Cerebellar cortex (tissue), 1 donor: ENCODE data around the gene HEG1.

Source experiments
- DNase-seq: peaks from one replicate; pipeline ENCODE4 v3.0.0-alpha.2; 2015; ENCODE audit warnings: low spot score

Gene HEG1

DNA sequence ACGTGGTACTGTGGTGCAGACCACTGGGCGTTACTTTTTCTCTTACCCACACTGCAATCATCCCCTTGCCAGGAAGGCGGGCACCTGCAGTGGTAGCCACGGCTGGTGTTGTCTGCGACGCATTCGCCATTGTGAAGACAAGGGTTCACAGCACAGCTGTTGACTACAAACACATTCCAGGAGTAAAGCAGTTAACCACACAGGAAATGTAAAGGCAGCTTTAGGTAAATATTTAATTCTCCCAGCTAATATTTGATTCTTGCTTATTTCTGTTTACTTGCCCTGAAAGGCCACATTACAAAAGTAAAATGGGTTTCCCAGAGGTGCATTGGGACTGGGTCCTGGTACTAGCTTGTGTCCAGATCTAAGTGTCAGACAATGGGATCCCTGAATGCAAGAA is 45.4 kb downstream of the HEG1 start:
- no peak for DNase-seq

DNA sequence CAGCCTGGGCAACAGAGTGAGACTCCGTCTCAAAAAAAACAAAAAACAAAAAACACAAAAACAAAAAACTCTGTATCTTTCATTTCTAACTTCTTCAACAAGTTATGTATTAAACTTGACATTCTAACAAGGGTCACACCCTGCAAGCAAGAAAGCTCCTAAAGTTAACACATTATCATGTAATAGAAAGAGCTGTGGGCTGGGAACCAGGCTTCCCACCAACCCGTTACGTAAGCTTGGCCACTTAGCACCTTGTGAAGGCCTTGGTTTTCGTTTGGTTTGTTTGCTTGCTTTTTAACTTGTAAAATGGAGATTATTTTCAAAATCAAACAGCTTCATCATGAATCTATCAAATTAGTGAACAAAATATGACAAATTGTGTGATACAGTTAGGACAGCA is 47.0 kb downstream of the HEG1 start:
- DNase-seq, result no peak

DNA sequence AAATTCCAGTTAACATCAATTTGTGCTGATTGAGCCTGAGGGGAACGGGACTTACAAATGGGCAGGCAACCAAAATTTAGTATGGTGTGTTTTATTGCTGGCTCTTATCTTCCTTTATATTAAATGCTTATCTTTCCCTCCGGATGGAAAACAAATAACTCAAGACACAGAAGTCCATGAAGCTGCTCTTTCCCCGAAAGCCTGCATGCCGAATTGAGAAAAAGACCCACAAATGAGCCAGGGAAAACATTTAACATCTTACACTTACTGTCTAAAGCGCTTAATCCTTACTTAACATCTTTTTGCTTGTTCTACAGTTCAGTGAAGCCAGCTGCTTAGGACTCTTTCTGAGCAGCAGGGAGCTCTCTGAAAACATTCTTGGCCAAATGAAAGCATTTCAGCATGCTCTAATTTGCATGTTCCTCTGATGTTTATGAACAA is 49.5 kb downstream of the HEG1 start:
- DNase-seq, result no peak

DNA sequence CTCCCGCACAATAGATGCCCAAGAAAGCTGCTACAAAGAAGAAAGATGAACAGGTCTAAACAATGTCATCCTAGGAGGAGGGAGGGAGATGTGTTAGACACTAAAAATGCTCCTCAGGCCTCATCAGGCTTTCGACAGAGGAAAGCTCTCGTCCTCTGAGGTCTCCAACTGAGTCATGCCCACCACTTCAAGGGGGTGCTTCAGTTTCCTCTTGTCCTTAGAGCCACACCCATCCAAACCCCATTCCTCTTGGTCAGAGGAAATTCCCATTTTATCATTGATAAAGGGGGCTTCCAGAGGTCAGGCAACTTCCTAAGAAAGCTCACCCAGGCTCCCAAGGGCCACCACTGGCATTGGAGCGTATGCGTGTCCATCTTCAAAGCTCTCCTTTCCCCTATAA is 50.1 kb downstream of the HEG1 start:
- DNase-seq, result no peak

DNA sequence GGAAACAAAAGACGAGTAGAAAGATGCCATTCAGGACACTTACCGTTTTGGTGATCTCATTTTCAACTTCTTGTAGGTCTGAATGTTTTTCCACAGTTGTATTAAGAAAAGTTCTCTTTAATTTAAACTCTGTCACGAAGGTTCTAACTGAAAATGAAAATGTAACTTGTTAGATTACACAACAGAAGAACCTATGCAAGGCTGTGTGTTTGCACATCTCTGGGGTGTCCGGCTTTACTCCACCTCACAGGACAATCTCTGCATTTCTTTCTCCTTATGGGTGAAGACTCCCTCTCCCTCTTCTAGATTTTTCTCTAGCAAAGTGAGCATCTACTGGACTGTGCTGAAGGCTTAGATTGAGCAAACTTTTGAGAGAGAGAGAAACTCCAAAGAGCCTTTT is 50.6 kb downstream of the HEG1 start:
- no peak for DNase-seq

DNA sequence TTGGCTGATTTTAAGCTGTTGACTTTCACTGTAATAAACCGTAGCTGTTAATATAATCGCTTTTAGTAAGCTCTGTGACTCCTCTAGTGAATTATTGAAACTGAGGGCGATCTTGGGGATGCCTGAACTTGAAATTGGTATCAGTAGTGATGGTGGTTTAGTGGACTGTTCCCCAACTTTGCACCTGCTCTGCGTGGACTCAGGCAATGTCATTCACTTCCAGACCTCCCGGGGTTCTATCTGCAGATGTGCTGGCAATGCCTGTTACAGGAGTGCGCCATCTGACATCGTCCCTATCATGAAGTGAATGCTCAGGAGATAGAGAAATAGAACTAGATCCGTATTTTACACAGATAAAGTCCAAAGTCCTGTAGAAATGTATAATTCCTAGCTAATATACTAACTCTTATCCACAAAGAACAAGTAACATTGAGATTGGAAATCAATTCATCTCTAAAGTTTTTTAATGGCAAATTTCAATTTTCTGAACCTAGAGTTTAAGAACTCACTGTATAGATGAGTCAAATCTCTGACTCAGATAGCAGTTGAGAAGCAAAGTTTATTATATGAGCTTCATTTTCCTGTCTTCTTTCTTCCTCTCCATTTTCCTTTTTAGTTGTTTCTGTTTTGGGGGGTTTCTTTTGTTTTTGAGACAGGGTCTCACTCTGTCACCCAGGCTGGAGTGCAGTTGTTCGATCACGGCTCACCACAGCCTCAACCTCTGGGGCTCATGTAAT is 51.8 kb downstream of the HEG1 start:
- no peak for DNase-seq

DNA sequence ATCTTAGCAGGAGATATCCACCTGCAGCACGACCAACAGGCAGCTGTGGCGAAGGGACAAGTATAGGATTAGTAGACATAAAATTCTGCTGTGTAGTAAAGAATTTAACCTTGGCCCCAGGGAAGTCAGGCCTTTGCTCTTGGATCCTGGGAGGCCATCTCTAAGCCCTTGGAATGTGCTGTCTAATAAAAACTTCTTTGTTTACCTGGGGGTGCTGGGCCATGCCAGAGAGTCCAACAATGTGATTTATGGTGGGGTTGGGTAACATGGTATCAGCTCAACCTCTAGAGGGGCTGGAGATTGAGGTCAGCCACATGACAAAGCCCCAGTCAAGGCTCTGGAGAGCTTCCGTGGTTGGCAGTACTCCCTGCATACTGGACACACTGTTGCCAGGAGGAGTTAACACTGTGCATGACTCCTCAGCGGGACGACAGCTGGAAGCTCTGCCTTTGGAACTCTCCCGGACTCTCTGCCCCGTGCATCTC is 52.4 kb downstream of the HEG1 start:
- no peak for DNase-seq

DNA sequence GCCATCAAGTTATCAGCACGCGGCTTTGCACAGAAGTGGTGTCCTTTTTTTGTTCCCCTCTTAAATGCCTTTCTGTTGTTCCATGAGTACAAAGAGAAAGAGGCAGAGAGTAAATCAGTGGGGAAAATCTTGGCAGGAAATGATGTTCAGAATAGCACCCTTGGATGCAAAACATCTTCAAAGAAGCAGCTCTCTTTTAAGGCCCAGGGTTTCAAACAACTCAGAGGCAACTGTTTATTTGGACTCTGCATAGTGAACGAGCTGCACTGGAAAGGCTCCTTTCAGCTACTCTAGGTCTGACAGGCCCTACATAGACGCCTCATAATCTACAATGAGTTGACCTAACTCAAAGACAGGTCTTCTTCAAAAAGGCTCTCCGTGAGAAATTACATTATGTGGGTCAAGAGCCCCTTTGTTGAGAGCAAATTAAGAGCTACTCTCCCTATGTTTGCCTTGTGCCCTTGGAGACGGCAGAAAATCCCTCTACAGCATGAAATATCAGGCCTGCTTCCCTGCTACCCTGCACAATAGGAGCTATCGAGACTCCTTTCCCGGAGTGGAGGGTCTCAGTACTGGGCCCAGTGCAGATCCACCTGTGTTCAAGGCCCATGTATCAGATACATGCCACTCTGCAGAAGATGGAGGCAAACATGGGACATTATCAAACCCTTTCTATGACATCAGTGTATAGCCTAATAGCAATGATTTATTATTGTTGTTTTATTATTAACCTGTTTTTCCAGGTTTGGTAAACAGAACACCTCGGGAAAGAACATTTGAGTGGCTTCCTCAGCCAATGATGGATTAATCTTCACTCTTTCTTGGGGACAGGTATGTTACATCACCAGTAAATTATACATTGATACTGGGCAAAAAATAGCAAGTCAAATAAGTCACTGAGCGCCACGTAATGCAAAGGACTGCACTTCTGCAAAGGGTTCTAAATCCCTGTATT is 53.1 kb downstream of the HEG1 start:
- no peak for DNase-seq

DNA sequence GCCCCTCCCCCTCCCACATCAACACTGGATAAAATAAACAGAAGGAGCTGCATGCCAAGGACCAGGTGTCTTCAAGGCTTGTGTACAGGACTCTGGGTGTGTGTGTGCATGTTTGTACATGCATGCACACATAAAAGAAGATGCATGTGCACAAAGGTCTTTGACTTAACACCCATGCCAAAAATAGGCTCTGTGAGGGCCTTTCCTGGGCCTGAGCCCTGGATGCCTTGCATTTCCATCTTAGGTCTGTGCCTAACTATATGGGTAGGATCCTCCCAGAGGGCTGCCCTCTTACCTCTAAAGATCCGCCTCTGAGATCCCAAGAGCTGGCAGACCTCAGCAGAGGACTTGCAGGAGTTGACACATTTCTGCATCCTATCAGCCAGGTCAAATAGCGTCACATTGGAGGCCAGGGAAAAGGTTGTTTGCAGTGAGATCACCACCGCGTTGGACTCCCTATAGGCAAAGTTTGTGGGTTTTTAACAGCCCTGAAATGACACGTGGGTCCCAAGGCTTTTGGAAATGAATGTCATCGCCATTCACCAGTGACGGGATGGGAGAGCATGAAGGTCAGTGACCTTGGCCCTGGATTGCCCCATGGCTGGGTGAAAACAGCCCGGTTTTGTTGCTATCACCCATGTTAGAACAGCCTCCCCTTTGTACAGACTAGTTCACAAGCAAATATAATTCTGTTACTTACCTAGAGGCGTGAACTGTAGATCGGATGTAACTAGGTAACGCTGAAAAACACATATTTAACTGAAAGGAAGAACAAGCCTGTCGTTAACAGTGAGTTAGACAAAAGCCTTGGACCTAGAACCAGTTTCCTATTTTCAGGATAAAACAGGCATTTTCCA is 54.0 kb downstream of the HEG1 start:
- no peak for DNase-seq

DNA sequence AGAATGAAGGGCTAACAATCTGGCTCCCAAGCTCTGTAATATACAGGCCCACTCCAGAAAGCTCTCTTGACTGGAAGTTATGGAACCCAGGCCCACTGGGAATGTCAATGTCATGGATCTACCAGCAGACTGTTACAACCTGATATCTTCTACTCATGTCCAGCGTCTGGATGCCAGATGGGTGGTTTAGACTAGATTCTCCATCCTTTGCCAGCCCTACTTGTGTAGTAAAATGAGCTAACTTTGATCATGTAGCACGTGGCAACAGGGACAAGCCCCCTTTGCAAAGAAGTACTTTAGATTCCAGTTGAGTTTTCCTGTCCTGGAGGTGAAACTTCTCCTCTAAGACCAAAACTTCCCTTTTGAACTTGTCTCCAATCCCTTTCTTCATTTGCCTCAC is 55.1 kb downstream of the HEG1 start:
- no peak for DNase-seq

DNA sequence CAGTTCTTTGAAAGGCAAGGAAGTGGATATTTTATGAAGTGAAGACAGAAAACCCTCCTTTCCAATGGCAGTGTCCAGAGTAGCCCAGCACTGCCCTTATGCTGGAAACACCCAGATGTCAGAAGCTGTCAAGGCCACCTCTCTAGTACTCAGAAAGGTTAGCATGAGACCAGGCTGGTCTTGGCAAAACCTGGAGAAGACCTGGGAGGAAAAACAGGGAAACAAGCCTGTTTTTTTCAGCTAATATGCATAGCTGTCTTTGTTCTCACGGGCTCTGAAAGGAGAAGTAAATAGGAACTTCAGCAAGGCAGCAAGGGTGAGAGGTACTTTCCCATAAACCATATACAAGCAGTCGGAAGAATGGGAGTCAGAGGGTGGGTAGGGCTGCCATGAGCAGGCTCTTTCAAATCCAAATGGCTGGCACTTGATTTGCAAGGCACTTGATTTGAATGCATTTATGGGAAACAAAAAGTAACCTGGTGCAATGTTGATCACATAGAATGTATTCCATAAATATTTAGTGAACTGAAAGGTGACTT is 55.8 kb downstream of the HEG1 start:
- DNase-seq, result no peak

DNA sequence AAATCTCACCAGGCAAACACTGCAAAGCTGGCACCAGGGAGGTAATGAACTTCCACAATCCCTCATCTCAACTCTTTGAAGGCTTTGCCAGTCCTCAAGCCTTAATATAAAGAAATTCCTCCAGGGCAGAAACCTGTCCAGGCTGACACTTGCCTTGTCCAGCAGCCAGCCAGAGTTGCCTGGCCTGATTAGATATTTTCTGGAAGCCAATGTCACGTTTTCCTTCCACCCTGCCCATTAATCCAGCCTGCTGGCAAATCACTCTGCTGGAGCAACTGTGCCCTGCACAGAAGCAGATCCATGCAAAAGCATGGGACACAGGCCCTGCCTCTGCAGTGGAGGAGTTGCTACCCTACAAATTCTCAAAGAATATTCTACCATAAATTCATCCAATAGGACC is 56.5 kb downstream of the HEG1 start:
- DNase-seq, result no peak

DNA sequence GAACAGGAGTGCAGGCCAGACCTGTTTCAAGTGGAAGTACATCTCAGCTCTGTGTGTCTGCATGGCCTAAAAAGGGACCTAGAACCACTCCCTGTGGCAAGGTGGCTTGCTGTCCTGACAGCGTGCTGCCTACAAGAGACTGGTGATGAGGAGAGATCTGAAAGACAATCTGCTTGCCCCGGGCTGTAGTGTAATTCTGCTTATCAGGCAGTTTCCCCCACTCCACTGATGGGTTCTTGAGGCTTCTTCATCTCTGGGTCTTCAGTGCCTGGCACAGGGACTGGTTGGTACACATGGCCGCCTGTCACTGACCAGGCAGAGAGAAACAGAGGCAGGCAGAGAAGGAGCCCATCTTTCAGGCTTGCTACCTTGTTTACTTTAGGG is 57.6 kb downstream of the HEG1 start:
- no peak for DNase-seq

DNA sequence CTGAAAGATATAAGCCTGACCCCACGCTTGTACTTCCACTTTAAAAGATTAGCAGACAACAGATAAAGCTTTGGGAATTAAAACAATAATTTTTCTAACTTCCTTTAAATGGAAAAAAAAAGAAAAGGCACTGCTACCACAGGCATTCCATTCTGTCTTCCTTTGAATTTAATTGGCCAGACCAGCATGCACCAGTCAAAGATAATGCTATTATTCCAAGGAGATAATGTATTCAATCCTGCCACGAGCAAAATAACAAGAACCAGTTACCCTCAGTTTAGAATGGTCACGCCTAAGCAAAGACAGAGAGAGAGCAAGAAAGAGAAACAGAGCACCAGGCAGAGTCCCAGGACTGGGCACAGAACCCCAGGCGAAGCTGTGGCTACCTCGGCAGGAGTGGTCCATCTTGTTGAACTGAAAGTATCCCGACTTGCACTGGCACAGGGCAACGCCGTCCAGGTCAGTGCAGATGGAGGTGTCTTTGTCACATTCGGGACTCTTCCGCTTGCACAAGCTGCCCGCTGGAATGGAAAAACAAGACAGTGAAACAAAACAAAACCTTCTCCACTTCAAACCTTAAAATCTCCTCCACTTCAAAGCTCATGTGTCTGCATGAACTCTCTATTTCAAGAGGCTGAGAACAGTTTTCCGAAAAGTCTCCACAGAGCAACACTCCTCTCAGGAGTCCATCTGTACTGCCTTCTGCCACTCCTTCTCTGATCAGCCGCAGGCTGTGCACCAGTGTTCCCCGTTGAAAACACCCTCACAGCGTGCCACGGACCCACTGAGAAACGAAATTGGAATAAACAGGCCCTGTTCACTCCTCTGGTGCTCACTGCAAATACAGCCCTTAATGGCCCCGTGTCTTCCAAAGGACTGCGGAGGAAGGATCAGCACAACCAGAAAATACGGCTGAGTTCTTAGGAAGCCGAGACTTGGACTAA is 58.2 kb downstream of the HEG1 start:
- DNase-seq, result peak; percentile 64

DNA sequence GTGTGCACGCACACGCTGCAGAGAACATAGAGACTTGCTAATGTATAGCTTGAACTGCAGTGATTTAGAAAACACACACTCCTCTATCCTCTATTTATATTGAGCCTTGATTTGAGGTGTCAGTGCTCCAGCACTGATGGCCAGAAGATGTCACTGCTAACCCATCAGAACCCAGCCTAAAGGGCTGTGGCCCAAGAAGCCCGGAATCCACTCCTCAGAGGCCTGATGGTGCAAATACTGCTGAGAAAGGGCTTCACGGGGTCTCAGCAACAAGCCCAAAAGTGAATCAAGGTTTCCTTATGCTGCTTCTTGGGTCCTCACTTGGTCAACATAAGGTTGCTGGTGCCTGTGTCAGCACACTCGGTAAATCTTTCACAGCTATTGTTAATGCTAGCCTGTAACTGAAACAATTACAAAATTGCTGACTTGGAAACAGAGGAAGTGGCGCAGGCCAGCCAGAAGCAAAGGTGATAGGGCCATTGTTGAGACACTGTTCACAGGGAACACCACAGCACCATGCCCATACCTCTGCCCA is 60.3 kb downstream of the HEG1 start:
- peak; percentile 70 for DNase-seq

DNA sequence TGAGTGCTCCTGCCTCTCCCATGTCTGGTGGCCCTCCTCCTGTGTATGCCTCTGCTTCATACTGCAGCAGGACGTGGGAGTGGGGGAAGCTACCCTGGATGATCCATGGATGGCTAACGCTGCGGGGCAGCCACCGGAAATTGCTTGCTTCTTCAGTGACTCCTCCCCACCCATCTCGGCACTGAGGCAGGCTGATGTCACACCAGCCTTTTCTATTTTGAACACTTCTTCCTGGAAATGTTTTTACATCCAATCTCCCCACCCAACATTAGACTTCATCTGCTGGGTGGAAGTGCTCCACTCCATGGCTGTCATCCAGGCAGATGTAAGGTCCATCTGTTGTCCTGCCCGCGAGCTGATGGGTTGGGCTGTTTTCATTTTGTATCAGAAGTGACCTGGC is 62.3 kb downstream of the HEG1 start:
- DNase-seq, result no peak

DNA sequence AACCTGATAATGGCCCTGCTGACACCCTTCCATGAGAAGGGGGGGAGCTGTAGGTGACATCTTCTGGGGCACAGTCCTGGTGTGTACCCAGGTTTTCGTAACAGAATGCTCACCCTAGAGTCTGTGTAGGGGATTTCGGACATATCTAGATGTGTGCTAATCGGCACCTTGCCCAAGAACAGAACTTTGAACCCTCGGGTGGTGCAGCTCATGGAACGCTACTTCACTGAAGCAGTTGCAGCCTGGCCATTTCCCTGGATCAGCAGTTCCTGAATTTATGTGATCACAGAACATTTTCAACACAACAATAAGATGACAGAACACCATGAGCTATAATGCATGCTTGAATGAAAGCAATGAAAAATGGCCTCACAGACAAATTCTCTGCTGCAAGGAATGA is 63.8 kb downstream of the HEG1 start:
- no peak for DNase-seq

DNA sequence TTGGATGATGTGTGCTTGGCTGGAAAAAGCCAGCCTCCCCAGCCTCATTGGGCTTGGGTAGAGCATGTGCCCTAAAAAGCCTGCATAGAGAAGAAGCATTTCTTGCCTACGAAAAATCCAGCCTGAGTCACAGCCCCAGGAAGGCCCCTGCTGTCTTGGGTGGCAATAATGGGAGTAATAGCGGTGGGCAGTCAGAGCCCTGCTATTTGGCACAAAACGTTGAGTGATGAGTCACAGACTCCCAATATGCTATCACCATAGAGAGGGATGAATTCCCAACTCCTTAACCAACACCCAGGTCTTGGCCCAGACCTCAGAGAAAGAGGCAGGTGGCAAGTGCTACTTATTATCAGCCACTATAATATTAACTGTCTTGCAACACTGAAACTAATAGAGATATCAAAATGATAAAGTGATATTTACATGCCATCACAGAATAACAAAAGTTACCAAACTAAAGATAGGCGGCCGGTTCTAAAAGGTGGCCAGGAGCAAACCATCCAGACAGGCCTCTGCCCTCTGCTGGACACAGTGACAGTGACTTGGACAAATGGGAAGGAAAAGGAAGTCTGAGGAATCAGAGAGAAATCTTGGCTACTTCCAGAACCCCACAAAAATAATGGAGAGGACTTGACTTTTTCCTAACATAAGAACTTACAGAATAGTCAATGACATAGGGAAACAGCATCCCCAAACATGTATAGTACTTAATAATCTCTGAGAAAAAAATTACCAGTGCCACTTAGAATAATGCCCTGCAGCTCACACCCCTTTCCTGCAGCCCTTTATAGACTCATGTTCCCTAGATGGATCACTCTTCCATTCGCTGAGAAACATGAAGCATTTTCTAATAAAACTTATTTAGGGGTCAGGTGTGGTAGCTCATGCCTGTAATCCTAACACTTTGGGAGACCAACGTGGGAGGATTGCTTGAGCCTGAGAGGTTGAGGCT is 69.3 kb downstream of the HEG1 start:
- DNase-seq, result peak; percentile 29

DNA sequence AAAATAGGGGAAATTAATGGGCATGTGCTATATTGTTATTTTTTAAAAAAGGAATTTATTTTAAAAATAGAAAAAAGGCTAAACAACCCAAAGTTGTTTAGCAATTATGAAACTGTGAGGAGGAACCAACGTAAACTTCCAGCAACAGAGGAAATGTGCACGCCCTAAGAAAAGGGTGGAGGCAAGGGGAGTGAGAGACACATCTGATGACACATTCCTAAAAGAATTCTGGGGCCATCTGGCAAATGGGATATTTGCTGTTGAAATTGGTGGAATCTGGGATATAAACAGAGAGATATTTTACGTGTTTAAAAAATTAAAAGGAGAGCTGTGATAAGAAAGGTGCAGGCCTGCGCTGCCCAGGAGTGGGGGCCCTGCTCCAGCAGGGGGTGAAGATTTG is 70.4 kb downstream of the HEG1 start:
- DNase-seq, result no peak
